HepG2 (cell line): ENCODE results near the gene DNM3. TPM values are rescaled to one million over a fixed set of nuclear protein-coding genes. Genes with fewer than 3 reads are reported as not detected.

Source experiments
- ATAC-seq: fragments of 200-7000 bp; cut with Tn5 transposase; 3 replicates; pipeline ENCODE4 v1.9.1; 2020; ENCODE audit warnings: mild to moderate bottlenecking, moderate library complexity
- BruUV-seq: library from RNA; stranded (reverse); fragments of 400-500 nt; replicated peaks from 2 replicates; lab custom pipeline; 2021; lab: Mats Ljungman, UMichigan
- CTCF ChIA-PET: fragments of 300-600 bp; formaldehyde crosslinking; extraction: SDS; loops from one replicate; lab custom pipeline; 2021; ENCODE audit warnings: low total read pairs, inconsistent platforms, low intra/inter-chr PET ratio; lab: Yijun Ruan, JAX
- POLR2A ChIA-PET: fragments of 350-600 bp; sonication (Branson Sonifier 250); formaldehyde crosslinking; loops from one replicate; lab custom pipeline; 2020; ENCODE audit warnings: antibody characterized with exemption, inconsistent platforms; lab: Yijun Ruan, JAX
- DNase-seq: peaks from one replicate; pipeline ENCODE4 v3.0.0-alpha.2; 2015; ENCODE audit warnings: low spot score
- FAIRE-seq: peaks from 3 replicates; lab custom pipeline; 2011; peaks lifted over from hg19 to GRCh38; lab: Jason Lieb, UNC
- H2AFZ ChIP-seq: one replicate; pipeline ENCODE4 v1.6.1; 2011; ENCODE audit warnings: low read length, inconsistent platforms
- H3K27ac ChIP-seq: fragments of 300-600 bp; 3 replicates; pipeline ENCODE4 v1.8.0; 2011; ENCODE audit warnings: mixed run types, mild to moderate bottlenecking, mixed read lengths, low read length, inconsistent platforms; ENCODE audit not compliant: insufficient read depth; ENCODE audit errors: extremely low read length
- H3K27me3 ChIP-seq, 2 experiments: fragments of 200-600 bp in 1 of 2; 2 replicates in 1 of 2; 3 replicates in 1 of 2; pipeline versions ENCODE4 v1.6.0 to v1.8.0; 2011; ENCODE audit warnings: low read length in 2 of 2, mild to moderate bottlenecking in 2 of 2, moderate library complexity in 2 of 2, inconsistent platforms in 1 of 2; ENCODE audit not compliant: insufficient read depth in 2 of 2, control insufficient read depth in 1 of 2
- H3K36me3 ChIP-seq, 2 experiments: fragments of 200-600 bp in 1 of 2; replicated peaks in 1 of 2; 2 replicates in 1 of 2; 3 replicates in 1 of 2; pipeline versions ENCODE4 v1.5.1 to v1.8.0; 2011; ENCODE audit warnings: low read length in 2 of 2, inconsistent platforms in 1 of 2; ENCODE audit not compliant: insufficient read depth in 2 of 2, control insufficient read depth in 1 of 2
- H3K4me1 ChIP-seq: 2 replicates; pipeline ENCODE4 v1.5.1; 2012; ENCODE audit warnings: low read length, inconsistent platforms; ENCODE audit not compliant: insufficient read depth
- H3K4me2 ChIP-seq: 2 replicates; pipeline ENCODE4 v1.6.0; 2011; ENCODE audit warnings: low read depth, low read length, inconsistent platforms
- H3K4me3 ChIP-seq, 3 experiments: fragments of 200-600 bp in 1 of 3; sonication (generic), shearing (Covaris generic) in 1 of 3; replicated peaks in 1 of 3; 2 replicates each; pipeline ENCODE4 v1.5.1; 2011 to 2016; ENCODE audit warnings: low read length in 3 of 3, inconsistent platforms in 2 of 3, low read depth in 2 of 3, mild to moderate bottlenecking in 2 of 3, control low read depth in 1 of 3, mixed read lengths in 1 of 3; ENCODE audit not compliant: insufficient read depth in 1 of 3
- H3K79me2 ChIP-seq: one replicate; pipeline ENCODE4 v1.6.1; 2011; ENCODE audit warnings: low read length, inconsistent platforms; ENCODE audit not compliant: insufficient read depth
- H3K9ac ChIP-seq: 2 replicates; pipeline ENCODE4 v1.6.0; 2011; ENCODE audit warnings: mild to moderate bottlenecking, low read depth, low read length, inconsistent platforms; ENCODE audit not compliant: insufficient read depth
- H3K9me3 ChIP-seq: 2 replicates; pipeline ENCODE4 v1.5.1; 2012; ENCODE audit warnings: mild to moderate bottlenecking, low read length
- H4K20me1 ChIP-seq: 2 replicates; pipeline ENCODE4 v1.6.0; 2011; ENCODE audit warnings: inconsistent platforms, mild to moderate bottlenecking, low read length, moderate library complexity; ENCODE audit not compliant: insufficient read depth
- IKZF1 ChIP-seq: fragments of 450-650 bp; IDR thresholded peaks from 2 replicates; pipeline ENCODE4 v1.7.1; 2016
- NFIB ChIP-seq: sonication (generic); formaldehyde crosslinking; IDR thresholded peaks from 2 replicates; pipeline ENCODE4 v1.9.0; 2021; ENCODE audit warnings: missing genetic modification reagents, mild to moderate bottlenecking, borderline replicate concordance
- NONO ChIP-seq, 2 experiments: fragments of 450-650 bp in 1 of 2; sonication (generic) in 1 of 2; formaldehyde crosslinking in 1 of 2; IDR thresholded peaks in 1 of 2; conservative IDR thresholded peaks in 1 of 2; 2 replicates each; pipeline versions ENCODE4 v1.6.1 to v1.8.0; 2017 to 2022; ENCODE audit warnings: mild to moderate bottlenecking in 1 of 2, missing genetic modification reagents in 1 of 2, moderate library complexity in 1 of 2
- ZBTB10 ChIP-seq: sonication (generic); formaldehyde crosslinking; IDR thresholded peaks from 2 replicates; pipeline ENCODE4 v1.4.0; 2020; ENCODE audit warnings: missing genetic modification reagents, borderline replicate concordance
- ZFP36 ChIP-seq: fragments of 150-350 bp; IDR thresholded peaks from 2 replicates; pipeline ENCODE4 v1.6.1; 2018; ENCODE audit warnings: borderline replicate concordance, low read length, low read depth; ENCODE audit not compliant: partially characterized antibody
- ZNF7 ChIP-seq: IDR thresholded peaks from 2 replicates; pipeline ENCODE4 v1.6.1; 2016; ENCODE audit warnings: missing biosample characterization, missing genetic modification reagents
- WGBS: methylation state at CpG from one replicate; pipeline ENCODE4 v1.1.6; 2017; ENCODE audit warnings: low lambda C conversion rate; 5-methylcytosine and 5-hydroxymethylcytosine counted together
- in situ Hi-C: cut with HindIII; loops from 2 replicates; pipeline ENCODE4 v1.10.0; 2017; ENCODE audit warnings: low pct_unique_long_range_greater_than_20kb; ENCODE audit not compliant: extremely low pct_ligation_motif_present
- intact Hi-C: fragments of 100-400 bp; cut with micrococcal nuclease; formaldehyde crosslinking; loops from one replicate; pipeline ENCODE4 v1.10.0; 2022; ENCODE audit not compliant: unreplicated experiment
- polyA plus RNA-seq, 8 experiments: library from polyadenylated mRNA; depleted of rRNA in 3 of 8; stranded (reverse) in 7 of 8; unstranded in 1 of 8; fragments of >200 nt; fragmentation: Illumina TruSeq in 4 of 8; extraction: Trizol in 4 of 8; gene quantifications; 2 replicates each; pipeline versions ENCODE4 v1.2.1 to v1.2.3, GENCODE V29; 2011 to 2016; ENCODE audit warnings: low read depth in 4 of 8, missing spikeins in 1 of 8, mixed read lengths in 1 of 8; ENCODE audit not compliant: insufficient read depth in 1 of 8
- total RNA-seq, 5 experiments: library from RNA; depleted of rRNA; stranded (reverse); fragments of >200 nt; fragmentation: Illumina TruSeq; extraction: Trizol; gene quantifications; 2 replicates each; pipeline ENCODE4 v1.2.3, GENCODE V29; 2016; ENCODE audit warnings: low read depth in 1 of 5

Gene DNM3
- total and polyA plus RNA-seq, 2 of the 13 experiments (the other 11 are each of a cell fraction or from before 2014, with no cell fraction given) = 0.05 TPM; not detected in 1

GRCh38 chr1:171890131-171890530, 48.8 kb downstream of the DNM3 start:
- TF ChIP-seq ZFP36 (no peak), IKZF1 (no peak), NFIB (CRISPR knock-in tag) (no peak), ZBTB10 (CRISPR knock-in tag) (no peak), ZNF7 (no peak), NONO (IDR thresholded peaks at IDR 0.05) (no peak), NONO (CRISPR knock-in tag; conservative IDR thresholded peaks at IDR 0.05) (no peak)
- H4K20me1 ChIP-seq = no peaks in the 10 kb centered on the region
- WGBS = 0% methylated on average over 1 of the region's 1 CpG

More at GRCh38 chr1:171890131-171890530, 48.8 kb downstream of the DNM3 start:
- Histone ChIP-seq H3K27me3 (no peaks in the 10 kb centered on the region; a peak in 2 of 5 replicates), H3K27ac (no peak overlapping the region), H2AFZ (no peak overlapping the region), H3K9me3 (no peaks in the 10 kb centered on the region), H3K4me1 (no peaks in the 10 kb centered on the region), H3K4me2 (no peak overlapping the region), H3K79me2 (no peaks in the 10 kb centered on the region), H3K9ac (no peak overlapping the region), H3K4me3 (no peak overlapping the region), H3K36me3 (no peaks in the 10 kb centered on the region)
- POLR2A ChIA-PET = no interaction called here
- no TSS peak for BruUV-seq
- FAIRE-seq (no peak), ATAC-seq (no peak), DNase-seq (no peak)
- in situ Hi-C loops = no loop called here
- CTCF ChIA-PET = no interaction called here
- intact Hi-C loops = no loop called here
